Progenitor cell of endocrine pancreas (in vitro differentiated cells): Measurements from ENCODE around the gene FOXN4. TPM values are rescaled to one million over a fixed set of nuclear protein-coding genes. Genes with fewer than 3 reads are reported as not detected.

ENCODE experiments used
- DNase-seq: peaks from one replicate; pipeline ENCODE4 v3.0.0; 2021; ENCODE audit warnings: low spot score; ENCODE audit not compliant: unreplicated experiment
- H3K27ac Mint-ChIP-seq: 2 replicates; pipeline ENCODE4 v1.8.0; 2021; ENCODE audit warnings: mild to moderate bottlenecking, moderate library complexity, mixed read lengths
- H3K27me3 Mint-ChIP-seq: 2 replicates; pipeline ENCODE4 v1.8.0; 2021; ENCODE audit warnings: mixed read lengths
- H3K36me3 Mint-ChIP-seq: 2 replicates; pipeline ENCODE4 v1.8.0; 2022; ENCODE audit warnings: mixed read lengths; ENCODE audit not compliant: insufficient read depth
- H3K4me1 Mint-ChIP-seq: 2 replicates; pipeline ENCODE4 v1.8.0; 2021; ENCODE audit warnings: low read depth, mixed read lengths
- H3K4me3 Mint-ChIP-seq: 2 replicates; pipeline ENCODE4 v1.8.0; 2021; ENCODE audit warnings: low read depth, mild to moderate bottlenecking, moderate library complexity, mixed read lengths
- H3K9me3 Mint-ChIP-seq: 2 replicates; pipeline ENCODE4 v1.8.0; 2021; ENCODE audit warnings: low read depth, mixed read lengths
- CTCF ChIP-seq: fragments of 200-600 bp; sonication (generic); IDR thresholded peaks from one replicate; pipeline ENCODE4 v1.5.0; 2021; ENCODE audit warnings: antibody characterized with exemption, mild to moderate bottlenecking; ENCODE audit not compliant: unreplicated experiment
- total RNA-seq: library from RNA; stranded (reverse); gene quantifications from 2 replicates; pipeline ENCODE4 v1.2.1, GENCODE V29; 2021

Gene FOXN4
- total RNA-seq, 1 donor from 2014 or later, result 0.34 TPM

GRCh38 chr12:109292342-109292711, 16.8 kb downstream of the FOXN4 start:
- no peak overlapping the region for H3K27ac Mint-ChIP-seq

GRCh38 chr12:109291521-109292341, 17.4 kb downstream of the FOXN4 start:
- no peaks in the 10 kb centered on the region for H3K9me3 Mint-ChIP-seq
- DNase-seq, result peak; percentile 38
- no peak overlapping the region for H3K4me3 Mint-ChIP-seq
- no peak for TF ChIP-seq CTCF
- no peaks in the 10 kb centered on the region for H3K4me1 Mint-ChIP-seq
- no peak overlapping the region for H3K27ac Mint-ChIP-seq
- peaks cover 13% of the 10 kb centered on the region for H3K27me3 Mint-ChIP-seq
- no peaks in the 10 kb centered on the region for H3K36me3 Mint-ChIP-seq

More at GRCh38 chr12:109292342-109292711, 16.8 kb downstream of the FOXN4 start:
- H3K36me3 Mint-ChIP-seq, result no peaks in the 10 kb centered on the region
- H3K4me3 Mint-ChIP-seq, result no peak overlapping the region
- no peak for TF ChIP-seq CTCF
- peaks cover 13% of the 10 kb centered on the region for H3K27me3 Mint-ChIP-seq
- H3K9me3 Mint-ChIP-seq, result no peaks in the 10 kb centered on the region
- no peaks in the 10 kb centered on the region for H3K4me1 Mint-ChIP-seq
- no peak for DNase-seq

- H3K4me1 Mint-ChIP-seq, result no peaks in the 10 kb centered on the region
- H3K27me3 Mint-ChIP-seq, result peaks cover 10% of the 10 kb centered on the region
- no peak overlapping the region for H3K4me3 Mint-ChIP-seq
- TF ChIP-seq CTCF, result no peak
- H3K36me3 Mint-ChIP-seq, result no peaks in the 10 kb centered on the region
- no peak for DNase-seq
- H3K27ac Mint-ChIP-seq, result no peak overlapping the region
- no peaks in the 10 kb centered on the region for H3K9me3 Mint-ChIP-seq
These were observed 18.0 kb downstream of the FOXN4 start for GRCh38 chr12:109291117-109291516.

GRCh38 chr12:109290061-109290460, 19.0 kb downstream of the FOXN4 start:
- no peak overlapping the region for H3K27ac Mint-ChIP-seq
- H3K4me1 Mint-ChIP-seq, result no peaks in the 10 kb centered on the region
- TF ChIP-seq CTCF, result no peak
- H3K9me3 Mint-ChIP-seq, result no peaks in the 10 kb centered on the region
- H3K36me3 Mint-ChIP-seq, result no peaks in the 10 kb centered on the region
- no peak for DNase-seq
- peaks cover 5% of the 10 kb centered on the region for H3K27me3 Mint-ChIP-seq
- no peak overlapping the region for H3K4me3 Mint-ChIP-seq

GRCh38 chr12:109289551-109289950, 19.5 kb downstream of the FOXN4 start:
- TF ChIP-seq CTCF, result no peak
- H3K9me3 Mint-ChIP-seq, result no peaks in the 10 kb centered on the region

More at GRCh38 chr12:109289551-109289950, 19.5 kb downstream of the FOXN4 start:
- Mint-ChIP-seq H3K27ac (no peak overlapping the region), H3K4me3 (no peak overlapping the region), H3K4me1 (no peaks in the 10 kb centered on the region), H3K27me3 (peaks cover 5% of the 10 kb centered on the region), H3K36me3 (no peaks in the 10 kb centered on the region)
- DNase-seq, result no peak
